Heart left ventricle (tissue), 13 donors: ENCODE data around the gene KLHL29.

Source experiments
- POLR2A ChIP-seq, 2 donors: fragments of 450-650 bp; IDR thresholded peaks; one replicate each; pipeline ENCODE4 v1.6.1; 2017; ENCODE audit warnings: antibody characterized with exemption in 2 of 2, mild to moderate bottlenecking in 2 of 2, moderate library complexity in 2 of 2
- TF ChIP-seq, protein P1 (sequence below), 12 donors: fragments of 200-600 bp; sonication (generic) in 4 of 12; IDR thresholded peaks; one replicate each; pipeline versions ENCODE4 v1.5.0 to v1.8.0; 2018 to 2022; ENCODE audit warnings: antibody characterized with exemption in 12 of 12, mild to moderate bottlenecking in 5 of 12
- donor health status: ischemic (EF 13 %, LVEDD 7.1; RV severe dilation, severe dysfunction).
- donor health status: DM: no; HTN: yes; CAD: no.
- donor health status: DM: no; HTN: no; CAD: no.
- donor health status: ischemic (EF 25% LVEDD 6.9; RV normal size, moderate dysfunction).
- donor health status: ischemic (EF 25% LVEDD 5.7; RV mildly dilated, moderate dysfunction).
- donor health status: ischemic (EF 35%, LVEDD 5.7; RV mildly dilated, moderate dysfunction).
- donor health status: nonischemic (EF 11% LVEDD 7.7; RV severe dilation, severe dysfunction).
- donor health status: DM: yes; HTN: yes; CAD: no.
- donor health status: PGD.
- donor health status: ischemic (EF 29% LVEDD 5.4; RV normal size, mild dysfunction).
- donor health status: nonischemic (EF 23%, LVEDD 6.1; RV moderate dilation, normal function).

GRCh38 chr2:23484767-23485166, 99.8 kb downstream of the KLHL29 start:
- TF ChIP-seq, protein P1, sequence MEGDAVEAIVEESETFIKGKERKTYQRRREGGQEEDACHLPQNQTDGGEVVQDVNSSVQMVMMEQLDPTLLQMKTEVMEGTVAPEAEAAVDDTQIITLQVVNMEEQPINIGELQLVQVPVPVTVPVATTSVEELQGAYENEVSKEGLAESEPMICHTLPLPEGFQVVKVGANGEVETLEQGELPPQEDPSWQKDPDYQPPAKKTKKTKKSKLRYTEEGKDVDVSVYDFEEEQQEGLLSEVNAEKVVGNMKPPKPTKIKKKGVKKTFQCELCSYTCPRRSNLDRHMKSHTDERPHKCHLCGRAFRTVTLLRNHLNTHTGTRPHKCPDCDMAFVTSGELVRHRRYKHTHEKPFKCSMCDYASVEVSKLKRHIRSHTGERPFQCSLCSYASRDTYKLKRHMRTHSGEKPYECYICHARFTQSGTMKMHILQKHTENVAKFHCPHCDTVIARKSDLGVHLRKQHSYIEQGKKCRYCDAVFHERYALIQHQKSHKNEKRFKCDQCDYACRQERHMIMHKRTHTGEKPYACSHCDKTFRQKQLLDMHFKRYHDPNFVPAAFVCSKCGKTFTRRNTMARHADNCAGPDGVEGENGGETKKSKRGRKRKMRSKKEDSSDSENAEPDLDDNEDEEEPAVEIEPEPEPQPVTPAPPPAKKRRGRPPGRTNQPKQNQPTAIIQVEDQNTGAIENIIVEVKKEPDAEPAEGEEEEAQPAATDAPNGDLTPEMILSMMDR (IDR thresholded peaks at IDR 0.05): no peak
- TF ChIP-seq POLR2A (IDR thresholded peaks at IDR 0.05): no peak
